HUDEP-2 (cell line): ENCODE measurements around the gene ANKRD40.

Source experiments
- DNase-seq, 76 experiments: peaks; one replicate each; lab custom pipeline; 2025; ENCODE audit not compliant: unreplicated experiment in 76 of 76; lab: John Stamatoyannopoulos, UW

Gene ANKRD40

GRCh38 chr17:50715471-50715870 lies 7.8 kb upstream of the ANKRD40 start:
- DNase-seq = no peak

DNA sequence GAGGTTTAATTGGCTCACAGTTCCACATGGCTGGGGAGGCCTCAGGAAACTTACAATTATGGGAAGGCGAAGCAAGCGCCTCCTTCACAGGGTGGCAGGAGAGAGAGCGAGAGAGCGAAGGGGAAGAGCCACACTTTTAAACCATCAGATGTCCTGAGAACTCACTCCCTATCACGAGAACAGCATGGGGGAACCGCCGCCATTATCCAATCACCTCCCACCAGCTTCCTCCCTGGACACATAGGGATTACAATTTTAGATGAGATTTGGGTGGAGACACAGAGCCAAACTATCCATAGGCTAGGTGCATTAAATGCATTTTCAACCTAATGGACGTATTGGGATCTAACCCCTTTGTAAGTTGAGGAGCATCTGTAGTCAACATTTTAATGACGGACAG lies 4.9 kb upstream of the ANKRD40 start:
- no peak for DNase-seq

DNA sequence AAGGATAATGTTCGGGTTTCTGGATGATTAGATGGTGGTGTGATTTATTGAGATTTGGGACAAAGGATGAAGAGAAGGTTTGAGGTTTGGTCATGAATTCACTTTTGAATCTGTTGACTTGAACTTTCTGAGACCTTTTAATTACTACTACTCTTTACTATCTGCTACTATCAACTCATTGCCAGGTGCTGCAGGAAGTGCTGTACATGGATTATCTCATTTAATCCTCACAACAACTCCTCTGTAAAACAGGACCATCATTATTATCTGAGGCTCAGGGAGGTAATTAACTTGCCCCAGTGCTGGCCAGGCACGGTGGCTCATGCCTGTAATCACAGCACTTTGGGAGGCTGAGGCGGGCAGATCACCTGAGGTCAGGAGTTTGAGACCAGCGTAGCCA lies 2.9 kb upstream of the ANKRD40 start:
- no peak for DNase-seq

- DNase-seq = no peak
These were observed 2.3 kb upstream of the ANKRD40 start for GRCh38 chr17:50710025-50710424.

GRCh38 chr17:50709053-50709452 lies 1.3 kb upstream of the ANKRD40 start:
- peak in 1 of 76 experiments; percentile 33 for DNase-seq

GRCh38 chr17:50708050-50709000 lies 611 bp upstream of the ANKRD40 start:
- DNase-seq = peak in 18 of 76 experiments; percentile 6 to 70 (median 25)

- no peak for DNase-seq
These were observed 4.6 kb downstream of the ANKRD40 start for GRCh38 chr17:50703162-50703561.

DNA sequence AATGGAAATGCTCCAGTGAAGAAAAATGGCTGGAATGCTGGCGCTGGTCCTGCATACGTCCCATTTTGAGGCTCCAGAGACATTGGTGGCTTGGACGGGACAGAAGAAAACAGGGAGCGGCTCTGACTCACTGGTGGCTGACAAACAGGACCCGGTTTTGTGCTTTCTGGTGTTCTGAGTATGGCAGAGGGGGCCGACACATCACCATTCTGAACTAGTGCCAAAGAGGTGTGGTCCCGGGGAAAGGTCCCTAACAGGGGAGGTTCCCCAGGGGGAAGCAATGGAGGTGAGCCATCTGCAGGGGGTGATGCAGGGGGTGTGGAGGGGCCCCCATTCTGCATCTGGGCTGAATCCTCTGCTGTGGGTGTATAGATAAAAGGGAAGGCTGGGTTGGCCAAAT lies 8.3 kb downstream of the ANKRD40 start:
- DNase-seq = no peak

- no peak for DNase-seq
These were observed 9.9 kb downstream of the ANKRD40 start for GRCh38 chr17:50697663-50698272.

- DNase-seq = no peak
These were observed 10.7 kb downstream of the ANKRD40 start for GRCh38 chr17:50697062-50697461.

DNA sequence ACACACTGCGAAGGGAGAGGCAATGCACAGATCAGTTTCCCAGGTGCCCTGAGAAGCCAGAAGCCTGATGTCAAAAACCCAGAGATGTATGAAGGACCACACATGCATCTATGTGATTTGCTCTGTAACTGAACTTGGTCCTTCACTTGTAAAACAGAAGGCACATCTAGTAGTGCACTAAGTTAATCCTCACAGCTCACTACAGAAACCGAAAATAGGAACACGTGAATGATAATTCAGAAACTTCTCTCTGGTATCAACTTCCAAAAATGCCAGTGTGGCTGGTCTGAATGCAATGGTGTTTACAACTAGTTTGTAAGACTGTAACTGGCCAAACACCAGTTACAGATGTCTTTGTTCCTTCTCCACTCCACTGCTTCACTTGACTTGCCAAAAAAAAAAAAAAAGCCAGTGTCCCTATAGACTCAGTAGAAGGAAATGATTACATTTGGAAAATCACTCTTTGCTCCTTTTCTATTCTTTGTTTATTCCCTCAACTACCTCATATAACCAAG lies 11.3 kb downstream of the ANKRD40 start:
- DNase-seq = no peak

DNA sequence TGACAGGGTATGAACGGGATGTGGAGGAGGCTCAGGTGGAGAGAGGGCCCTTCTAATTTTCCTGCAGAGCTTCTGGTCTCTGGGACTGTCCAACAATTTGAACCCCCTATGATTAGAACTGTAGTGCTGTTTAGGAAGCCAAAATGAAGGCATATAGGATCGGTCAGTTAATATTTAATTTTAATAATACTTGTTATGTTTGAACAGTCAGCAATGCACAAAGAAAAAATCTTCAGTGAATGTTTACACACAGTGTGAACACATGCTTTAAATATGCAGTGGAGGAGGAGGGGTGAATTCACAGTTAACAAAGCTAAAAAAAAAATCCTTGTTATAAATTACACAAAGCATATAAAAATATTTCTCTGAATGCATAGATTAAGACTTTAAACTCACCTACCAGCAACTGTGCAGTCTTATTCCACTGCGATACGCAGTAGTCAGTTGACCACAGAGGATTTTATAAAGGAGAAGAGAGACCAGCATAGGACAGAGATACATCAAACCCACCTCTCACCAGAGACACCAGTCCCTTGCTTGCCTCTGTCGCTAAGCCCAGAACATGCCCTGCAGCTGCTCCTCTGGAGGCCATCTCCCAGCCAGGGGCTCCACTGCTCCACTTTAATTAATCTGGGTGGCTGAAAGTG lies 14.6 kb downstream of the ANKRD40 start:
- DNase-seq = no peak

- no peak for DNase-seq
These were observed 15.2 kb downstream of the ANKRD40 start for GRCh38 chr17:50692448-50693035.

DNA sequence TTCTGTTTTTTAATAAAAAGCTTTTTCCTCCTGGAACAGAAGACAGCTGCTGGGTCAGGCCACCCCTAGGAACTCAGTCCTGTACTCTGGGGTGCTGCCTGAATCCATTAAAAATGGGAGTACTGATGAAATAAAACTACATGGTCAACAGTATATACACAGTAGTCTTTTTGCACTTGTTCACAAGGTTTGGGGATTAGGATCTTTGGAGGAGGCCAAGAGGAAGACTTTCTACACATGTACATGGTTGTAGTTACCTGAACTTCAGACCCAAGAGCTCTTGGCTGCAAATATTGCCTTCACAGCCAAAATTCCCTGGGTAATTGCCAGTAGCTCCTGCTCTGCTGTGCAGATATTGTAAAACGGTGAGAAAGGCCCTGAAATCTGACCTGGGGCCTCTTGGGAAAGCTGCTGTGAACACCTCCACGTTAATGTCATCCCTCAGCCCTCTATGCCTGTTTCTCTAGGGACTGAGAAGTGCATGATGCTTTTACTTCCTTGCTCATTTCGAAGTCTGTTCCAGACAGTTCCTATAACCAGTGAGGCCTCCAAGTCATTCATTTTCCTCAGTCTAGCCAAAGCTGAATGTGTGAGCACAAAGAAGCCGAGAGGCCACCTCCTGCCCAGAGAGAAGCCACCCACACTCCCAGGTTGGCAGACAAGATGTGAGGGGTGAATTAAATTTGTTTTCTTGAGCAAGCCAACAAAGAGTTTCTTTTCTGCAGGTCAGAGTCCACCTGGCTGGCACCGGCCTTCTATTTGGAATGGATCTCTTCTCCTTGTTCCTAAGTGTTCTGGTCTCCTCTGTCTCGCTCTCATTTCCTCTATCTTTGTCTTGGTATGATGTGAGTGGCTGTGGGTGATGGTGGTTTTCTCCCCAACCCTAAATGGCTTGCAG lies 15.9 kb downstream of the ANKRD40 start:
- no peak for DNase-seq

DNA sequence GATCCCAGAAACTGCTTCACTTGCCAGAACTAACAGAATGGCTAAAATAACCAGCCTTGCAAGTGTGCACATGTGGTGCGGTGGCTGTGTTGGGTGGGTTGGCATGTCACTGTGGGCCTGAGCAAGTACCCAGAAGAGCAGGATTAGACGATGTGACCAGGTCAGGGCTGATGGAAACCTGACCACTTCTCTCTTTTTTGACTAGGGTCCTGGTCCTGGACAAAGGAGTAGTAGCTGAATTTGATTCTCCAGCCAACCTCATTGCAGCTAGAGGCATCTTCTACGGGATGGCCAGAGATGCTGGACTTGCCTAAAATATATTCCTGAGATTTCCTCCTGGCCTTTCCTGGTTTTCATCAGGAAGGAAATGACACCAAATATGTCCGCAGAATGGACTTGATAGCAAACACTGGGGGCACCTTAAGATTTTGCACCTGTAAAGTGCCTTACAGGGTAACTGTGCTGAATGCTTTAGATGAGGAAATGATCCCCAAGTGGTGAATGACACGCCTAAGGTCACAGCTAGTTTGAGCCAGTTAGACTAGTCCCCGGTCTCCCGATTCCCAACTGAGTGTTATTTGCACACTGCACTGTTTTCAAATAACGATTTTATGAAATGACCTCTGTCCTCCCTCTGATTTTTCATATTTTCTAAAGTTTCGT lies 16.7 kb downstream of the ANKRD40 start:
- no peak for DNase-seq

DNA sequence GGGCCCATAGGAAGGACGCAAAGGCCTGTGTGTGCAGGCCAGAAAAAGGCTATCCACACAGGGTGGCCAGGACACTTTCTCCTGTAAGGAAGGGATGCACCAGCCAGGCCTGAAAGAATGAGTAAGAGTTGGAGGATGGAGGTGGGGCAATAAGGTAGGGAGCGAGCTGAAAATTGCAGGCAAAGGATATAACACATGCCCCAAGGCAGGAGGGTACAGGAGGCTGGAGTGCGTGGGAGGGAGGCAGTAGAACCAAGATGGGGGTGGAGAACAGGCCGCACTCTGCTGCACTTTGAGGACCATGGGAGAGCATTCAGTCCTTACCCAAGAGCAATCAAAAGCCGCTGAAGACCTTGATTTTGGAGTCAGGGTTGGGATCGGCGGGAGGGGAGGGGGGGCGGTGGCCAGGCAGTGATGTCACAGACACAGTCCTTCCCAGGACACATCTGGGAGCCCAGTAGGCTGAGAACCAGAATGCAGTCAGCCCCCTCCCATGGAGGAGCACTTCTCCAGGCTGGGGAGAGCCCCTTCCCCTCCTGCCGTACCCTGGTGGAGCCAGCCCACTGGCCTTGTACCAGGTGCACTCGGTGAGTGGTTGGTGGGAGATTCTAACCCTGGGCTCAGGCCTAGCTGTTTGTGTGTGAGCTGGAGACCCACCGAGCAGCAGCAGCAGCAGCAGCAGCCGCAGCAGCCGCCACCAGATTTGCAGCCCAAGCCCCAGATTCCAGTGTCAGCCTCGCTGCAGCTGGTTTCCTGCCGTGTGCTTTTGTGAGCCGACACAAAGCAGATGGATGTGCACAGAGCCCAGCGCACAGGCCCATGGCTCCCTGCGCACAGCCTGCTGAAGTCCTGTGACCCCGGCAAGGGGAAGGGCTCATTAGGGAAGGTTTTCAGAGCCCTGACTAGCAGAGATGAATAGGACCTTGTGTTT lies 17.5 kb downstream of the ANKRD40 start:
- DNase-seq = no peak

GRCh38 chr17:50689251-50689650 lies 18.5 kb downstream of the ANKRD40 start:
- peak in 1 of 76 experiments; percentile 2 for DNase-seq

DNA sequence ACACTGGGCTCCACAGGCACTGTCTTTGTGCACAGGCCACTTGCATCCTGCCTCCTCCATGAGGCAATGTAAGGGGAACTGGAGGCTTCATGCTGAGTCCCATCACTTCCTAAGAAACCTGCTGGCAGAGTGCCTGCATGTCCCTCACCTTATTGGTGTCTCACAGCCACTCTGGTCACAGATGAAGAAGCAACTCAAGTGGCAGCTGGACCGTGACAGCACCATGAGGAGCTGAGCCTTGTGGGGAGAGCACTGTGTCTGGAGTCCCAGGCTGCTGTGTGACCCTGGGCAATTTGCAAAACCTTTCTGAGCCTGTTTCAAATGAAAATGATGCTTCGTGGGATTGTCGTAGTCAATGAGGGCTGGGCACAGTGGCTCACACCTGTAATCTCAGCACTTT lies 19.5 kb downstream of the ANKRD40 start:
- DNase-seq = no peak
